Esophagus squamous epithelium (tissue), 5 donors: Measurements from ENCODE around the gene DNAJB4. TPM values are rescaled to one million over a fixed set of nuclear protein-coding genes. Genes with fewer than 3 reads are reported as not detected.
"Not testable (repeated sequence)": the region's sequence is repeated elsewhere in the genome, so short reads cannot be mapped to it uniquely, and the experiment has no call there.

ENCODE experiments used
- DNase-seq: peaks from one replicate; lab custom pipeline; 2025; lab: John Stamatoyannopoulos, UW
- H3K27ac ChIP-seq, 4 donors: fragments of 200-600 bp; sonication (generic); one replicate each; pipeline ENCODE4 v1.5.1; 2016 to 2019; ENCODE audit warnings: mild to moderate bottlenecking in 1 of 4
- H3K27me3 ChIP-seq, 4 donors: fragments of 200-600 bp; sonication (generic); 1 replicate in 3 of 4; 2 replicates in 1 of 4; pipeline versions ENCODE4 v1.5.1 to v1.6.0; 2017 to 2021; ENCODE audit warnings: antibody characterized with exemption in 1 of 4
- H3K36me3 ChIP-seq, 3 donors: fragments of 200-600 bp; sonication (generic); one replicate each; pipeline ENCODE4 v1.5.1; 2016 to 2019
- H3K4me1 ChIP-seq, 3 donors: fragments of 200-600 bp; sonication (generic); one replicate each; pipeline ENCODE4 v1.5.1; 2017 to 2019
- H3K4me3 ChIP-seq, 4 donors: fragments of 200-600 bp; sonication (generic); 1 replicate in 3 of 4; 2 replicates in 1 of 4; pipeline ENCODE4 v1.5.1; 2016 to 2019; ENCODE audit warnings: mild to moderate bottlenecking in 2 of 4, moderate library complexity in 1 of 4
- H3K9me3 ChIP-seq, 3 donors: fragments of 200-600 bp; sonication (generic); one replicate each; pipeline ENCODE4 v1.5.1; 2016 to 2019
- POLR2A ChIP-seq, 4 donors: fragments of 450-650 bp; IDR thresholded peaks; one replicate each; pipeline ENCODE4 v1.6.1; 2017; ENCODE audit warnings: antibody characterized with exemption in 4 of 4, mild to moderate bottlenecking in 4 of 4, moderate library complexity in 3 of 4
- WGBS, 2 donors: methylation state at CpG; one replicate each; pipeline ENCODE4 v1.1.5; 2018; 5-methylcytosine and 5-hydroxymethylcytosine counted together
- intact Hi-C: fragments of 100-400 bp; cut with DNase I; formaldehyde crosslinking; loops from one replicate; pipeline ENCODE4 v1.15.0; 2022
- total RNA-seq, 4 donors: library from RNA; depleted of rRNA; stranded (reverse); fragments of >200 nt; gene quantifications; one replicate each; pipeline ENCODE4 v1.1.0, GENCODE V29; 2016
- TF ChIP-seq, protein P1 (sequence below), 6 experiments: fragments of 450-650 bp in 4 of 6; fragments of 200-600 bp in 2 of 6; sonication (generic) in 2 of 6; IDR thresholded peaks; one replicate each; pipeline ENCODE4 v1.5.1; 2016 to 2019; ENCODE audit warnings: antibody characterized with exemption in 6 of 6, mild to moderate bottlenecking in 4 of 6, moderate library complexity in 4 of 6
- donor health status: DM: yes; HTN: yes; CAD: no.

Gene DNAJB4
- total RNA-seq, 4 donors from 2014 or later, result 11.9 to 27.3 (median 22.5) TPM

DNA sequence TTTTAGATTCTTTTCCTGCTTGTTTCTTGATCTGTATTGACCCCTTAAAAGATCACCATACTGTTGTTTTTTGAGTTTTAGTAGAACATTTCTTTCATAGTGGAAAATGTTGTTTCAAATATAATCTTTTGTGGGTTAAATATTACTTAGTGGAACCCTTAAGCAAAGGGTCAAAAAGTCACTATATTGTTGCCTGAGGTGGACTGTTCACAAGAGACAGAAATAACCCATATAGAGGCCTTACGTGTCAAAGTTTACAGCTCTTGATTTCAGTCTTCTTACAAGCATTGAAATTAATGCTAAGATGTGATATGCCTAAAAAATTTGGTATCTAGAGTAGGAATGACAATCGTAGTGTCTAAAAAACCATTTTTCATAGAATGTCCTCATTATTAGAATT lies 6.3 kb downstream of the DNAJB4 start:
- peaks cover 0 to 33% (median 0%) of the 10 kb centered on the region in 3 donors for H3K36me3 ChIP-seq
- no peak overlapping the region for H3K27ac ChIP-seq
- DNase-seq, result no peak
- peak overlapping the region in 1 of 4 donors; percentile 21 for H3K4me3 ChIP-seq
- H3K4me1 ChIP-seq, result peaks cover 0 to 37% (median 3%) of the 10 kb centered on the region in 3 donors
- no peaks in the 10 kb centered on the region for H3K27me3 ChIP-seq
- no peaks in the 10 kb centered on the region for H3K9me3 ChIP-seq
- TF ChIP-seq POLR2A (IDR thresholded peaks at IDR 0.05), result no peak
- TF ChIP-seq, protein P1, sequence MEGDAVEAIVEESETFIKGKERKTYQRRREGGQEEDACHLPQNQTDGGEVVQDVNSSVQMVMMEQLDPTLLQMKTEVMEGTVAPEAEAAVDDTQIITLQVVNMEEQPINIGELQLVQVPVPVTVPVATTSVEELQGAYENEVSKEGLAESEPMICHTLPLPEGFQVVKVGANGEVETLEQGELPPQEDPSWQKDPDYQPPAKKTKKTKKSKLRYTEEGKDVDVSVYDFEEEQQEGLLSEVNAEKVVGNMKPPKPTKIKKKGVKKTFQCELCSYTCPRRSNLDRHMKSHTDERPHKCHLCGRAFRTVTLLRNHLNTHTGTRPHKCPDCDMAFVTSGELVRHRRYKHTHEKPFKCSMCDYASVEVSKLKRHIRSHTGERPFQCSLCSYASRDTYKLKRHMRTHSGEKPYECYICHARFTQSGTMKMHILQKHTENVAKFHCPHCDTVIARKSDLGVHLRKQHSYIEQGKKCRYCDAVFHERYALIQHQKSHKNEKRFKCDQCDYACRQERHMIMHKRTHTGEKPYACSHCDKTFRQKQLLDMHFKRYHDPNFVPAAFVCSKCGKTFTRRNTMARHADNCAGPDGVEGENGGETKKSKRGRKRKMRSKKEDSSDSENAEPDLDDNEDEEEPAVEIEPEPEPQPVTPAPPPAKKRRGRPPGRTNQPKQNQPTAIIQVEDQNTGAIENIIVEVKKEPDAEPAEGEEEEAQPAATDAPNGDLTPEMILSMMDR (IDR thresholded peaks at IDR 0.05), result no peak
- 79 to 93% methylated on average over 2 of the region's 2 CpGs for WGBS, 2 donors
- intact Hi-C loops, result no loop called here

DNA sequence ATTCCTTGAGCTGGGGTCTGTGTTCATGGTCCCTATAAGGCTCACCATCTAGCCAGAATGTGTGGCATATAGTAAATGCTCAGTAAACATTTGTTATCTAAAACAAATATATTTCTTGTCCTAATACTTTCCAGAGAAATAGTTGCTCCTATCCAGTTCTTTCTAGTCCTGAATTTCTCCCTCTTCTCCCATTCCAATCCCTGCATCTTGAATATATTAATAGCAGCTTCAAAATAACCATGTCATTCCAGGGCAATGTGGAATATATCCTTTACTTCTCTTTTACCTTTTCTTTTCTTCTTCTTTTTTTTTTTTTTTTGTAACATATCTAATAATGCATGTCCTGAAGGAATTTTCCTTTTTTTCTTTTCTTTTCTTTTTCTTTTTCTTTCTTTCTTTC lies 10.4 kb downstream of the DNAJB4 start:
- peaks cover 0 to 46% (median 0%) of the 10 kb centered on the region in 3 donors for H3K36me3 ChIP-seq
- DNase-seq, result no peak
- no peaks in the 10 kb centered on the region for H3K27me3 ChIP-seq
- no peaks in the 10 kb centered on the region for H3K9me3 ChIP-seq
- H3K27ac ChIP-seq, result no peak overlapping the region
- intact Hi-C loops, result no loop called here
- no peak overlapping the region for H3K4me3 ChIP-seq
- peaks cover 0 to 2% (median 0%) of the 10 kb centered on the region in 3 donors for H3K4me1 ChIP-seq
- TF ChIP-seq, protein P1 (IDR thresholded peaks at IDR 0.05), result no peak
- no peak for TF ChIP-seq POLR2A (IDR thresholded peaks at IDR 0.05)

DNA sequence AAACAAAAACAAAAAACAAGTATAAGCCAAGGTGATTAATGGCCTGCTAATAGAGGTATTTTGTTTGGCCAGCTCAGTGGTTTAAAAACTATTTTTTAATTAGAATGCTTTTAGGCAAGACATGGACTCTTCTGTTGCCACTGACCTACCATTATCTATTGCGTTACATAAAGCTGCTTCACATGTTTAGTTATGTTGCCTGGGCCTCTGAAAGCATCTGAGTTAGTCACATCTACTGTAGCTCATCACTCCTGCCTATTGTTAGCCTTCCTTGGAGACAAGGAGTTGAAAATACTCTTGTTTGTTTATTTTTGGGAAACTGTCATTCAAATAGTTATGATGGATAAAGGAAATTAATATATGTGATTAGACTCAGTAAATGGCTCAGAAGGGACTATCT lies 14.3 kb downstream of the DNAJB4 start:
- no peaks in the 10 kb centered on the region for H3K4me1 ChIP-seq
- intact Hi-C loops, result no loop called here
- no peak overlapping the region for H3K27ac ChIP-seq
- H3K4me3 ChIP-seq, result no peak overlapping the region
- H3K27me3 ChIP-seq, result no peaks in the 10 kb centered on the region
- no peaks in the 10 kb centered on the region for H3K9me3 ChIP-seq
- WGBS, 2 donors, result 90 to 100% methylated on average over 1 of the region's 1 CpG
- no peak for TF ChIP-seq POLR2A (IDR thresholded peaks at IDR 0.05)
- TF ChIP-seq, protein P1 (IDR thresholded peaks at IDR 0.05), result no peak
- peaks cover 0 to 31% (median 0%) of the 10 kb centered on the region in 3 donors for H3K36me3 ChIP-seq
- no peak for DNase-seq

DNA sequence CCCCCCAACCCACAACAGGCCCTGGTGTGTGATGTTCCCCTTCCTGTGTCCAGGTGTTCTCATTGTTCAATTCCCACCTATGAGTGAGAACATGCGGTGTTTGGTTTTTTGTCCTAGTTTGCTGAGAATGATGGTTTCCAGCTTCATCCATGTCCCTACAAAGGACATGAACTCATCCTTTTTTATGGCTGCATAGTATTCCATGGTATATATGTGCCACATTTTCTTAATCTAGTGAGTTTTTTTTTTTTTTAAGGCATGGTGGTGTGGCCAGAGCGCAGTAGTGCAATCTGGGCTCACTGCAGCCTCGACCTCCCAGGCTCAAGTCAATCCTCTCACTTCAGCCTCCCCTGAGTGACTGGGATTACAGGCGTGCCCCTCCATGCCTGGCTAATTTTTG lies 16.4 kb downstream of the DNAJB4 start:
- peaks cover 0 to 12% (median 0%) of the 10 kb centered on the region in 3 donors for H3K36me3 ChIP-seq
- H3K27me3 ChIP-seq, H3K9me3 ChIP-seq, H3K4me3 ChIP-seq, H3K4me1 ChIP-seq, DNase-seq, H3K27ac ChIP-seq, intact Hi-C loops: not testable (repeated sequence)
- WGBS, 2 donors, result 93 to 95% methylated on average over 4 of the region's 4 CpGs

DNA sequence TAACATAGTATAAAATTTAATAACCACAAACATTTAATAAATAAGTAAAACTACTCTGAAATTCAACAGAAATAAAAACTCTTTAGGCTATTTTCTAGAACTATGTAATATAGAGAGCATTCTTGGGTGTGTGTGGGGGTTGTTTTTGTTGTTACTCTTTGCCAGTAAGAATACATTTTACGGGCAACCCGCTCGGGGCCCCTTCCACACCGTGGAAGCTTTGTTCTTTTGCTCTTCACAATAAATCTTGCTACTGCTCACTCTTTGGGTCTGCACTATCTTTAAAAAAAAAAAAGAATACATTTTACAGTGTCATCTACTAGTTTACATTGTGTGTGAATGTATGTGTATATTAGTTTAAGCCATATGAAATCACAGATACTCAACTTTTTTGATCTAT lies 25.1 kb downstream of the DNAJB4 start:
- intact Hi-C loops, result no loop called here
- Histone ChIP-seq H3K27me3 (no peaks in the 10 kb centered on the region), H3K4me3 (no peak overlapping the region), H3K27ac (no peak overlapping the region), H3K9me3 (no peaks in the 10 kb centered on the region), H3K4me1 (peaks cover 4 to 15% (median 9%) of the 10 kb centered on the region in 3 donors), H3K36me3 (no peaks in the 10 kb centered on the region)
- 87 to 93% methylated on average over 4 of the region's 4 CpGs for whole genome bisulfite sequencing, 2 donors
- DNase-seq, result no peak
- TF ChIP-seq, protein P1 (IDR thresholded peaks at IDR 0.05), result no peak
- TF ChIP-seq POLR2A (IDR thresholded peaks at IDR 0.05), result no peak
